K562 (cell line): ENCODE results near the gene MCM3. TPM values are rescaled to one million over a fixed set of nuclear protein-coding genes. Genes with fewer than 3 reads are reported as not detected.

Experiments used
- ATAC-seq: fragments of 200-7000 bp; cut with Tn5 transposase; 3 replicates; pipeline ENCODE4 v1.9.1; 2020; ENCODE audit warnings: moderate library complexity
- BruUV-seq: library from RNA; stranded (reverse); fragments of 400-500 nt; replicated peaks from 2 replicates; lab custom pipeline; 2021; lab: Mats Ljungman, UMichigan
- CTCF ChIA-PET: fragments of 300-600 bp; formaldehyde crosslinking; extraction: SDS; loops from one replicate; lab custom pipeline; 2021; ENCODE audit warnings: low intra/inter-chr PET ratio; lab: Yijun Ruan, JAX
- POLR2A ChIA-PET: fragments of 300-600, 350-650 bp; sonication (Branson Sonifier 250); formaldehyde crosslinking; extraction: SDS; loops from one replicate; lab custom pipeline; 2021; ENCODE audit warnings: antibody characterized with exemption, inconsistent platforms; lab: Yijun Ruan, JAX
- DNase-seq, 4 experiments: peaks; one replicate each; pipeline versions ENCODE4 v3.0.0 to v3.0.0-alpha.2; 2011 to 2018; ENCODE audit warnings: low spot score in 3 of 4, mixed read lengths in 3 of 4; ENCODE audit errors: extremely low read depth in 1 of 4
- FAIRE-seq: peaks from 2 replicates; lab custom pipeline; 2011; peaks lifted over from hg19 to GRCh38; lab: Jason Lieb, UNC
- H2AFZ ChIP-seq: 2 replicates; pipeline ENCODE4 v1.6.0; 2011; ENCODE audit warnings: low read depth, low read length, control low read depth, inconsistent platforms
- H3K27ac ChIP-seq: fragments of 200-600 bp; 3 replicates; pipeline ENCODE4 v1.8.0; 2011; ENCODE audit warnings: low read depth, mild to moderate bottlenecking, control low read depth, inconsistent platforms, low read length, moderate library complexity, mixed read lengths; ENCODE audit errors: extremely low read depth
- H3K27me3 ChIP-seq, 2 experiments: fragments of 300-600 bp in 1 of 2; 2 replicates in 1 of 2; 3 replicates in 1 of 2; pipeline versions ENCODE4 v1.6.0 to v1.8.0; 2011; ENCODE audit warnings: inconsistent platforms in 2 of 2, low read length in 2 of 2, mild to moderate bottlenecking in 1 of 2, mixed read lengths in 1 of 2, moderate library complexity in 1 of 2; ENCODE audit not compliant: control insufficient read depth in 2 of 2, insufficient read depth in 2 of 2
- H3K36me3 ChIP-seq: fragments of 300-600 bp; 3 replicates; pipeline ENCODE4 v1.8.0; 2011; ENCODE audit warnings: mild to moderate bottlenecking, low read length, inconsistent platforms; ENCODE audit not compliant: control insufficient read depth, insufficient read depth
- H3K4me1 ChIP-seq, 2 experiments: fragments of 200-600 bp in 1 of 2; replicated peaks in 1 of 2; 2 replicates in 1 of 2; 3 replicates in 1 of 2; pipeline versions ENCODE4 v1.5.1 to v1.8.0; 2011; ENCODE audit warnings: inconsistent platforms in 2 of 2, low read length in 2 of 2, mild to moderate bottlenecking in 1 of 2, mixed read lengths in 1 of 2, moderate library complexity in 1 of 2; ENCODE audit not compliant: control insufficient read depth in 2 of 2, insufficient read depth in 2 of 2
- H3K4me2 ChIP-seq: 2 replicates; pipeline ENCODE4 v1.6.1; 2011; ENCODE audit warnings: low read length, control low read depth, inconsistent platforms, mixed read lengths; ENCODE audit not compliant: insufficient read depth
- H3K4me3 ChIP-seq: fragments of 200-600 bp; sonication (generic), shearing (Covaris generic); 2 replicates; pipeline ENCODE4 v1.5.1; 2016; ENCODE audit warnings: control low read depth, inconsistent platforms
- H3K79me2 ChIP-seq: fragments of 200-600 bp; 3 replicates; pipeline ENCODE4 v1.8.0; 2011; ENCODE audit warnings: low read length, inconsistent platforms; ENCODE audit not compliant: control insufficient read depth, insufficient read depth
- H3K9ac ChIP-seq, 2 experiments: 2 replicates each; pipeline versions ENCODE4 v1.6.0 to v1.6.1; 2011; ENCODE audit warnings: low read depth in 2 of 2, low read length in 2 of 2, control low read depth in 1 of 2, inconsistent platforms in 1 of 2, mild to moderate bottlenecking in 1 of 2, mixed read lengths in 1 of 2; ENCODE audit not compliant: insufficient read depth in 1 of 2
- H3K9me1 ChIP-seq: one replicate; pipeline ENCODE4 v1.6.0; 2011; ENCODE audit warnings: inconsistent platforms, mild to moderate bottlenecking, low read length, moderate library complexity; ENCODE audit not compliant: control insufficient read depth, insufficient read depth
- H3K9me3 ChIP-seq: replicated peaks from 2 replicates; pipeline ENCODE4 v1.5.1; 2011; ENCODE audit warnings: low read depth, low read length, inconsistent platforms; ENCODE audit not compliant: control insufficient read depth, insufficient read depth
- H4K20me1 ChIP-seq: replicated peaks from 2 replicates; pipeline ENCODE4 v1.6.1; 2011; ENCODE audit warnings: low read length, inconsistent platforms, mixed read lengths; ENCODE audit not compliant: control insufficient read depth, insufficient read depth
- CSDE1 ChIP-seq, 2 experiments: fragments of 450-650 bp; IDR thresholded peaks; 2 replicates each; pipeline ENCODE4 v1.6.1; 2016; ENCODE audit warnings: mild to moderate bottlenecking in 1 of 2
- DNMT1 ChIP-seq: fragments of 450-650 bp; IDR thresholded peaks from 2 replicates; pipeline ENCODE4 v1.6.1; 2016; ENCODE audit warnings: antibody characterized with exemption, mild to moderate bottlenecking
- FOXM1 ChIP-seq, 2 experiments: fragments of 450-650 bp in 1 of 2; sonication (generic) in 1 of 2; formaldehyde crosslinking in 1 of 2; IDR thresholded peaks; 2 replicates each; pipeline versions ENCODE4 v1.6.1 to v1.9.0; 2017 to 2022; ENCODE audit warnings: low read depth in 2 of 2, mild to moderate bottlenecking in 2 of 2, missing genetic modification reagents in 1 of 2, moderate library complexity in 1 of 2
- HBP1 ChIP-seq: fragments of 450-650 bp; formaldehyde crosslinking; IDR thresholded peaks from 2 replicates; pipeline ENCODE4 v1.4.0; 2022; ENCODE audit warnings: missing genetic modification characterization
- HMG20A ChIP-seq: fragments of 450-650 bp; formaldehyde crosslinking; conservative IDR thresholded peaks from 2 replicates; pipeline ENCODE4 v1.4.0; 2020; ENCODE audit warnings: mild to moderate bottlenecking, mixed read lengths
- HMGXB4 ChIP-seq: sonication (generic); formaldehyde crosslinking; IDR thresholded peaks from 2 replicates; pipeline ENCODE4 v1.8.1; 2023; ENCODE audit warnings: mild to moderate bottlenecking, missing genetic modification reagents
- HSF4 ChIP-seq: fragments of 250-450 bp; sonication (Bioruptor Pico); IDR thresholded peaks from 2 replicates; pipeline ENCODE4 v2.1.2; 2022; ENCODE audit warnings: mild to moderate bottlenecking, moderate library complexity, borderline replicate concordance
- KHSRP ChIP-seq: fragments of 450-650 bp; IDR thresholded peaks from 2 replicates; pipeline ENCODE4 v1.6.1; 2017
- LCOR ChIP-seq: sonication (generic); formaldehyde crosslinking; IDR thresholded peaks from 2 replicates; pipeline ENCODE4 v1.8.0; 2022; ENCODE audit warnings: mild to moderate bottlenecking, missing genetic modification reagents
- SREBF1 ChIP-seq: fragments of 150-350 bp; IDR thresholded peaks from 2 replicates; pipeline ENCODE4 v1.6.1; 2014; ENCODE audit warnings: antibody characterized with exemption, low read depth, low read length, borderline replicate concordance
- UBTF ChIP-seq, 2 experiments: IDR thresholded peaks; 2 replicates each; pipeline ENCODE4 v1.6.1; 2012; ENCODE audit warnings: improper control_type of control experiment in 2 of 2, low read depth in 2 of 2, low read length in 2 of 2, borderline replicate concordance in 1 of 2
- XRCC5 ChIP-seq: fragments of 200-400 bp; formaldehyde crosslinking; IDR thresholded peaks from 2 replicates; pipeline ENCODE4 v1.6.1; 2017; ENCODE audit warnings: low read depth, mild to moderate bottlenecking, low read length
- ZNF140 ChIP-seq: fragments of 250-450 bp; sonication (Bioruptor Pico); IDR thresholded peaks from 2 replicates; pipeline ENCODE4 v1.8.0; 2021; ENCODE audit warnings: moderate library complexity, mild to moderate bottlenecking, inconsistent platforms
- ZNF224 ChIP-seq: sonication (generic); formaldehyde crosslinking; IDR thresholded peaks from 2 replicates; pipeline ENCODE4 v1.8.0; 2022; ENCODE audit warnings: mild to moderate bottlenecking, missing genetic modification reagents
- ZNF444 ChIP-seq: fragments of 250-450 bp; sonication (Bioruptor Pico); IDR thresholded peaks from 2 replicates; pipeline ENCODE4 v1.4.0; 2020; ENCODE audit warnings: mild to moderate bottlenecking, moderate library complexity
- WGBS: fragments of 100-300 bp; shearing (Covaris generic); methylation state at CpG from one replicate; pipeline ENCODE4 v1.1.6; 2016; ENCODE audit warnings: low coverage, mixed read lengths; ENCODE audit not compliant: insufficient coverage; ENCODE audit errors: missing lambda C conversion rate; 5-methylcytosine and 5-hydroxymethylcytosine counted together
- in situ Hi-C: fragments of 300-500 bp; cut with MboI; formaldehyde crosslinking; loops from 4 replicates; pipeline ENCODE4 v1.15.0; 2018; ENCODE audit warnings: inconsistent platforms, mixed read lengths
- intact Hi-C: fragments of 100-400 bp; cut with micrococcal nuclease; formaldehyde crosslinking; loops from 2 replicates; pipeline ENCODE4 v1.14.2; 2022
- polyA plus RNA-seq, 8 experiments: library from polyadenylated mRNA; depleted of rRNA in 4 of 8; stranded (reverse) in 5 of 8; unstranded in 3 of 8; fragments of >200 nt; fragmentation: Nextera tagmentation in 2 of 8; fragmentation: Illumina TruSeq in 1 of 8; extraction: Ambion mirVana in 2 of 8; extraction: Trizol in 1 of 8; gene quantifications; 2 replicates each; pipeline versions ENCODE4 v1.2.1 to v1.2.3, GENCODE V29; 2011 to 2014; ENCODE audit warnings: inconsistent platforms in 1 of 8, missing spikeins in 1 of 8
- total RNA-seq, 7 experiments: library from RNA; depleted of rRNA in 6 of 7; stranded (reverse); fragments of >200 nt in 6 of 7; fragmentation: Illumina TruSeq in 2 of 7; extraction: Trizol in 2 of 7; gene quantifications; 2 replicates each; pipeline versions ENCODE4 v1.2.1 to v1.2.3, GENCODE V29; 2011 to 2021; ENCODE audit warnings: low replicate concordance in 1 of 7

Gene MCM3
- total and polyA plus RNA-seq, 9 of the 15 experiments (the other 6 are each of a cell fraction or from before 2014, with no cell fraction given): 76.1 to 270 (median 250) TPM

GRCh38 chr6:52263709-52264540, 20.6 kb downstream of the MCM3 start:
- Histone ChIP-seq H3K27ac (no peak overlapping the region), H3K27me3 (no peaks in the 10 kb centered on the region), H3K4me3 (no peak overlapping the region), H3K36me3 (peaks cover 76% of the 10 kb centered on the region), H3K9me1 (no peaks in the 10 kb centered on the region), H3K79me2 (no peaks in the 10 kb centered on the region), H2AFZ (no peak overlapping the region), H3K4me2 (no peak overlapping the region), H3K4me1 (no peaks in the 10 kb centered on the region), H4K20me1 (no peaks in the 10 kb centered on the region; the same call in 1 of the 2 replicates), H3K9me3 (no peaks in the 10 kb centered on the region), H3K9ac (no peak overlapping the region)
- ChIA-PET CTCF (interaction anchor here (0.6 to 1.2 kb wide), 2 partner anchors 116 to 408 kb away, joined by 3 read pairs; no protein-coding TSS in a partner anchor), POLR2A (interaction anchor here (2.2 kb wide), 1 partner anchor 21 kb away, joined by 6 read pairs; the partner anchor contains the start of gene MCM3)
- 43% methylated on average over 11 of the region's 11 CpGs for WGBS
- intact Hi-C loops: loop anchor here (2.0 kb wide), 1 partner anchor 99 kb away; no protein-coding TSS in a partner anchor
- peak; percentile 59 to 70 (median 68) for DNase-seq
- in situ Hi-C loops: loop anchor here (5.0 kb wide), 1 partner anchor 102 kb away; no protein-coding TSS in a partner anchor
- FAIRE-seq: peak; percentile 93
- BruUV-seq: TSS peak; percentile 41
- ATAC-seq: peak; percentile 86
- no peak for TF ChIP-seq HSF4 (CRISPR knock-in tag)
- TF ChIP-seq DNMT1: no peak
- no peak for TF ChIP-seq HMG20A (CRISPR knock-in tag)
- no peak for TF ChIP-seq CSDE1 (IDR thresholded peaks at IDR 0.05)
- 0 out of 2 replicates have a peak, but pooled peaks have one; percentile 35 for TF ChIP-seq XRCC5
- TF ChIP-seq ZNF140 (CRISPR knock-in tag): no peak
- TF ChIP-seq ZNF224 (CRISPR knock-in tag): no peak
- no peak for TF ChIP-seq KHSRP
- TF ChIP-seq FOXM1 (IDR thresholded peaks at IDR 0.05; ENCODE audit: low read depth): no peak
- no peak for TF ChIP-seq FOXM1 (CRISPR knock-in tag; IDR thresholded peaks at IDR 0.05; ENCODE audit: low read depth)
- TF ChIP-seq SREBF1: no peak
- TF ChIP-seq UBTF (IDR thresholded peaks at IDR 0.05; ENCODE audit: borderline replicate concordance in 1 of 2, low read depth in 2 of 2, low read length in 2 of 2): no peak
- no peak for TF ChIP-seq HMGXB4 (CRISPR knock-in tag)
- TF ChIP-seq HBP1 (CRISPR knock-in tag): no peak
- no peak for TF ChIP-seq LCOR (CRISPR knock-in tag)
- no peak for TF ChIP-seq ZNF444 (CRISPR knock-in tag)
